Measurements from ENCODE around the gene SH2B3.

SH2B3 gene

DNA sequence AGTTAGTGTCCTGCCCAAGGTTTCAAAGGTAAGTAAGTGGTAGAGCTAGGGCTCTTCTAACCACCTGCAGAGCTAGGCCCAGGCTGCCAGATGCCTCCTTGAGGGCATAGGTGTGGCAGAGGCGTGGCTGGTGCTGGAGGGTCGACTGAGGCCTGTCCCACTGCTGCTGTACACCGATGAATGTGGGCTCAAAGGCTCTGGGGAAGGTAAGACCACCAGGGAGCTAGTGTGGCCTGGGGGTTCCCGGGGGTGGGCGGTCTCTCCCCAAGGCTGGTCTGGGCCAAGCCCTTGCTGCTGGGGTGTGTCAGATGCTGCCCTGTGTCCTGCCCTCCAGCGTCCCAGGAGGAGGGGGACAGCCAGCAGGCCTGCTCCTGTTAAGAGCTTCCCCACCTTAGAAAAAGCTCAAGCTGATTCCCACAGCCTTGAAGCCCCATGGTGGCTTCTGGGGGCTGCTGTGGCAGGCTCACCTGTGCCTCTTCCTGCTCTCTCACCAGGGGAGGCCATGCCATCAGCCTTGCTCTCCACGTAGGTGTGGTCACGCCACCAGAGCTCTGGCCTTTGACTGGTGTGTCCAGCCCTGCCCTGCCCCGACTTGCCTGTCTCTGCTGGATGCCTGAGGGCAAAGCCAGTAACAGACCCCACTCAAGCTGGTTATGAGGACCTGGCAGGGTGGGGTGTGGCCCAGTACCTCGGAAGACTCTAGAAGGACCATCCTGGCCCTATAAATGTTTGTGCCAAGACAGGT is 36.8 kb downstream of the SH2B3 start:
- Histone ChIP-seq H3K79me2 (ENCODE audit: insufficient read depth, low read length) (peaks cover 89% of the 10 kb centered on the region), H2AFZ (ENCODE audit: low read length) (no peak overlapping the region), H3F3A (ENCODE audit: low read depth) (0 out of 2 replicates have a peak, but pooled peaks cover 7% of the 10 kb centered on the region), H3K4me3 (ENCODE audit: low read length, poor library complexity, severe bottlenecking) (no peak overlapping the region), H3K9ac (ENCODE audit: low read depth, low read length, poor library complexity, severe bottlenecking) (no peak overlapping the region), H3K9me3 (ENCODE audit: insufficient read depth, low read depth, low read length) (no peaks in the 10 kb centered on the region), H3K4me2 (ENCODE audit: low read depth, low read length, poor library complexity, severe bottlenecking) (no peak overlapping the region), H4K20me1 (ENCODE audit: insufficient read depth, low read length, poor library complexity, severe bottlenecking) (peaks cover 57% of the 10 kb centered on the region), H3K36me3 (ENCODE audit: insufficient read depth, low read length) (peaks cover 57% of the 10 kb centered on the region; the same call in 1 of the 2 replicates), H3K4me1 (ENCODE audit: insufficient read depth, low read length, poor library complexity, severe bottlenecking) (peaks cover 78% of the 10 kb centered on the region), H3K9me2 (replicated peaks; ENCODE audit: low read depth, low read length) (no peaks in the 10 kb centered on the region), H3K27me3 (ENCODE audit: insufficient read depth, low read length, poor library complexity, severe bottlenecking) (no peaks in the 10 kb centered on the region)
- TF ChIP-seq, protein P1, sequence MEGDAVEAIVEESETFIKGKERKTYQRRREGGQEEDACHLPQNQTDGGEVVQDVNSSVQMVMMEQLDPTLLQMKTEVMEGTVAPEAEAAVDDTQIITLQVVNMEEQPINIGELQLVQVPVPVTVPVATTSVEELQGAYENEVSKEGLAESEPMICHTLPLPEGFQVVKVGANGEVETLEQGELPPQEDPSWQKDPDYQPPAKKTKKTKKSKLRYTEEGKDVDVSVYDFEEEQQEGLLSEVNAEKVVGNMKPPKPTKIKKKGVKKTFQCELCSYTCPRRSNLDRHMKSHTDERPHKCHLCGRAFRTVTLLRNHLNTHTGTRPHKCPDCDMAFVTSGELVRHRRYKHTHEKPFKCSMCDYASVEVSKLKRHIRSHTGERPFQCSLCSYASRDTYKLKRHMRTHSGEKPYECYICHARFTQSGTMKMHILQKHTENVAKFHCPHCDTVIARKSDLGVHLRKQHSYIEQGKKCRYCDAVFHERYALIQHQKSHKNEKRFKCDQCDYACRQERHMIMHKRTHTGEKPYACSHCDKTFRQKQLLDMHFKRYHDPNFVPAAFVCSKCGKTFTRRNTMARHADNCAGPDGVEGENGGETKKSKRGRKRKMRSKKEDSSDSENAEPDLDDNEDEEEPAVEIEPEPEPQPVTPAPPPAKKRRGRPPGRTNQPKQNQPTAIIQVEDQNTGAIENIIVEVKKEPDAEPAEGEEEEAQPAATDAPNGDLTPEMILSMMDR (conservative IDR thresholded peaks at IDR 0.05; ENCODE audit: low read length): no peak
- no peak for TF ChIP-seq EZH2phosphoT487 (IDR thresholded peaks at IDR 0.05; ENCODE audit: borderline replicate concordance)

DNA sequence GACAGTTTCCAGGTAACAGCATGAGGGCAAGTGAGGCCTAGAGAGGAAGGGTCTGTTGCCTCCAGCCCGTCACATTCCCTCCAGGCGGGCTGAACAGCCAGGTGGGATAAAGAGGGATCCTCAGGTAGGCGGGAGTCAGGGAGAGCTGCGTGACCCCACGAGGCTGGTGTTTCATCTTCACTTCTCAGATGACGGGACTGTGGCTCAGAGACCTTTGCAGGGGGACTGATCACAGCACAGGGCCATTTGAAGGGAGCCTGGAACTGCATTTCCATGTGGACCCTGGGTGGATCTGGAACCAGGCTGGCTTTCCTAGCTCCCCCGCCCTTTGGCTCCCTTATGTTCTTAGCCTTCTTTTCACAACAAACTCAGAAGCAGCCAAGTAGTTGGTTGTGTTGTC is 37.4 kb downstream of the SH2B3 start:
- H3K9me2 ChIP-seq (replicated peaks; ENCODE audit: low read depth, low read length): no peaks in the 10 kb centered on the region

DNA sequence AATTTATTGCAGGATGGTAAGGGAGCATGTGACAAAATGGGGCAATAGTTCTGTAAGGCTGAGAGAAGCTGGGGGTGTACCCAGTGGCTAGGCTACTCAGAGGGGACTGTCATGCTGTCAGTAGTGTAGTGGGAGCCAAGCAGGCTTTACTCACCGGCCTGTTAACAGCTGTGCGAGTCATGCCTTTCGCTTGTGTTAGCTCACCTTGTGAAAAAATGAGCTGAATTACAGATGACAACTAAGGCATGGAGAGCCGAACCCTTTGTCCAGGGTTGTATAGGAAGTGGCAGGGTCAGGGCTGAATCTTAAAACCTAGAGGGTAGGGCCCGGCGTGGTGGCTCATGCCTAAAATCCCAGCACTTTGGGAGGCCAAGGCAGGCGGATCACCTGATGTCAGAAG is 37.9 kb downstream of the SH2B3 start:
- H3K4me2 ChIP-seq (ENCODE audit: low read depth, low read length, poor library complexity, severe bottlenecking): peak overlapping the region; percentile 68
- TF ChIP-seq EZH2phosphoT487 (IDR thresholded peaks at IDR 0.05; ENCODE audit: borderline replicate concordance): no peak
- TF ChIP-seq, protein P1 (conservative IDR thresholded peaks at IDR 0.05; ENCODE audit: low read length): no peak
- H3K9me3 ChIP-seq (ENCODE audit: insufficient read depth, low read depth, low read length): no peaks in the 10 kb centered on the region
- no peak overlapping the region for H3K4me3 ChIP-seq (ENCODE audit: low read length, poor library complexity, severe bottlenecking)
- H3K9me2 ChIP-seq (replicated peaks; ENCODE audit: low read depth, low read length): no peaks in the 10 kb centered on the region
- peaks cover 68% of the 10 kb centered on the region; the same call in 1 of the 2 replicates for H3K36me3 ChIP-seq (ENCODE audit: insufficient read depth, low read length)
- peaks cover 67% of the 10 kb centered on the region for H3K4me1 ChIP-seq (ENCODE audit: insufficient read depth, low read length, poor library complexity, severe bottlenecking)
- H3K79me2 ChIP-seq (ENCODE audit: insufficient read depth, low read length): peaks cover 79% of the 10 kb centered on the region
- no peak overlapping the region for H2AFZ ChIP-seq (ENCODE audit: low read length)
- peaks cover 53% of the 10 kb centered on the region for H4K20me1 ChIP-seq (ENCODE audit: insufficient read depth, low read length, poor library complexity, severe bottlenecking)
- H3K9ac ChIP-seq (ENCODE audit: low read depth, low read length, poor library complexity, severe bottlenecking): no peak overlapping the region
- H3K27me3 ChIP-seq (ENCODE audit: insufficient read depth, low read length, poor library complexity, severe bottlenecking): no peaks in the 10 kb centered on the region
- H3F3A ChIP-seq (ENCODE audit: low read depth): 0 out of 2 replicates have a peak, but pooled peaks cover 4% of the 10 kb centered on the region

More for the DNA sequence above, 37.4 kb downstream of the SH2B3 start:
- peaks cover 72% of the 10 kb centered on the region for H3K4me1 ChIP-seq (ENCODE audit: insufficient read depth, low read length, poor library complexity, severe bottlenecking)
- no peak overlapping the region for H3K4me3 ChIP-seq (ENCODE audit: low read length, poor library complexity, severe bottlenecking)
- no peak for TF ChIP-seq EZH2phosphoT487 (IDR thresholded peaks at IDR 0.05; ENCODE audit: borderline replicate concordance)
- TF ChIP-seq, protein P1 (conservative IDR thresholded peaks at IDR 0.05; ENCODE audit: low read length): no peak
- peaks cover 63% of the 10 kb centered on the region; the same call in 1 of the 2 replicates for H3K36me3 ChIP-seq (ENCODE audit: insufficient read depth, low read length)
- no peaks in the 10 kb centered on the region for H3K9me3 ChIP-seq (ENCODE audit: insufficient read depth, low read depth, low read length)
- H3K79me2 ChIP-seq (ENCODE audit: insufficient read depth, low read length): peaks cover 83% of the 10 kb centered on the region
- H2AFZ ChIP-seq (ENCODE audit: low read length): no peak overlapping the region
- H3F3A ChIP-seq (ENCODE audit: low read depth): 0 out of 2 replicates have a peak, but pooled peaks cover 4% of the 10 kb centered on the region
- H3K27me3 ChIP-seq (ENCODE audit: insufficient read depth, low read length, poor library complexity, severe bottlenecking): no peaks in the 10 kb centered on the region
- H3K4me2 ChIP-seq (ENCODE audit: low read depth, low read length, poor library complexity, severe bottlenecking): no peak overlapping the region
- H3K9ac ChIP-seq (ENCODE audit: low read depth, low read length, poor library complexity, severe bottlenecking): no peak overlapping the region
- peaks cover 57% of the 10 kb centered on the region for H4K20me1 ChIP-seq (ENCODE audit: insufficient read depth, low read length, poor library complexity, severe bottlenecking)
